Stimulated activated CD8-positive, alpha-beta memory T cell treated with anti-CD3 and anti-CD28 coated beads, Interleukin-7, amount 100 ng/mL, for 24 hours (primary cell): ENCODE measurements around the gene MICAL2.

Experiments
- DNase-seq: peaks from one replicate; pipeline ENCODE4 v3.0.0-alpha.2; 2020; ENCODE audit warnings: low read depth

The MICAL2 gene

GRCh38 chr11:12099132-12099873 is 11.1 kb upstream of the MICAL2 start:
- no peak for DNase-seq

DNA sequence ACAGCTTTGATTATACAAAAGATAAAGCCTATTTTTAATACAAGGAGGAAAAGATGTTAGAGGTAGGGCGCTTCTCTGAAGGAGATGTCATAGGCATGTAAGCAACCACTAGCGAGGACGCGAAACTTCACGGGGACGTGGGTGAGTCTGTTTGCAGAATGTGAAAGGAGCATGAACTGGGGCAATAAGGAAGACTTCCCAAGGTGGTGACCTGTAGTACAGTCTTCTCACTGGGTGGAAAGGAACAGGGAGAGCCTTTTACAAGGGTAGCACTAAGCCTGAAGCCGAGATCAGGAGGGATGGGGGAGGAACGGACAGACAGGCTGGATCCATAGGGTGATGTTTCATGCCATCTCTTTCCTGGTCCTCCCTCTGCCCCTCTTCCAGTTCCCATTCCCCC is 10.0 kb upstream of the MICAL2 start:
- no peak for DNase-seq

DNA sequence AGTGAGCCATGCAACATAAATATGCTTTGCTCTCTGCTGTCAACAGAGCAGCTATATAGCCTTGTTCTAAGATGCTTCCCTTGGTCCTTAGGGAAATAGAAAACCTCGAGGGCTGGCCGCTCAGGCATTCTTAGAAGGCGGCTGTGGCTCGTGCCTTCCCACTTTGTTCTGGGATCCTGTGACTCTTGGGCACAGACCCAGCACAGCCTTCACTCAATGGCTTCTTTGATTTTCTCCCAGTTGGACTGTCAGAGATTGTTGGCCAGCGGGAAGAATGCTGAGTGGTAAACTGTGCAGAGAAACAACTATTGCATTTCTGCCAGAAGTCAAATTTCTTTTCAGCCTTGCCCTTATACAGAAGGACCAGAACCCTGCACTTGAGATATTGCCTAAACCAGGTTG is 9.5 kb upstream of the MICAL2 start:
- DNase-seq: no peak

DNA sequence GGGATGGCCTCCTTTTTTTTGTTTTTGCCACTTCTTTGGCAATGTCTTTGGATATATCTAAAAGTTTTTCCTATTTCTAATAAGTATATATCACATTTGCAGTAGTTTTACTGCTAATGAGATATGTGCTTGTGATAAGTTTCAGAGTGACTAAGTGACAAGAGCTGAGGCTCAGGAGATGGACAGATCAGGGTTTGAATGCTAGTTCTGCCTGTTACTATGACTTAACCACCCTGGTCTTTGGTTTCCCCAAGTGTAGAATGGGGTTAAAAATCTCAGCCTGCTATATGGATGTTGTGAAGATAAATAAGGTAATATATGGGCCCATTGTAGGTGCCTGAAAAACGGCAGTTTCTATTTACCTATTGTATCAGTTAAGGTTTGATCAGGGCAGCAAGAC is 9.1 kb upstream of the MICAL2 start:
- DNase-seq: no peak

GRCh38 chr11:12102588-12103410 is 7.6 kb upstream of the MICAL2 start:
- no peak for DNase-seq

- no peak for DNase-seq
Observed at GRCh38 chr11:12103411-12104225, 6.8 kb upstream of the MICAL2 start.

DNA sequence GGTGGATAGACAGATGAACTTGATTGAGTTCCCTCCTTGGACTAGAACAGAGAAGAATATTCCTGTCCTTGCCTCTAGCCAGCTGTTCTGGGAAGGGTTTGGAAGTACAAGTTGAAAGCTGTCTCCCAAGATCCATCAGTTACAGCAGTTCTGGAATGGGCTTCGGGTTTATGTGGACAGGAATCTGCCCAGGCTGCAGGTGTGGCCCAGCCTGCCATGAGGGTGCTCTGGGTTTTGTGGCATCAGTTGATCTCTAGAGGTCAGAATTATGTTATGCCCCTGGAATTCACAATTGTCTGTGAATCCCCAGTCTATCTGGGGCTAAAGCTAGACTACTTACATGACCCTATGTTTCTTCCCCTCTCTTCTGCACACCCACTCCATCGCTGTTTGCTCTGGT is 4.9 kb upstream of the MICAL2 start:
- DNase-seq: no peak

GRCh38 chr11:12106101-12106500 is 4.3 kb upstream of the MICAL2 start:
- DNase-seq: no peak

DNA sequence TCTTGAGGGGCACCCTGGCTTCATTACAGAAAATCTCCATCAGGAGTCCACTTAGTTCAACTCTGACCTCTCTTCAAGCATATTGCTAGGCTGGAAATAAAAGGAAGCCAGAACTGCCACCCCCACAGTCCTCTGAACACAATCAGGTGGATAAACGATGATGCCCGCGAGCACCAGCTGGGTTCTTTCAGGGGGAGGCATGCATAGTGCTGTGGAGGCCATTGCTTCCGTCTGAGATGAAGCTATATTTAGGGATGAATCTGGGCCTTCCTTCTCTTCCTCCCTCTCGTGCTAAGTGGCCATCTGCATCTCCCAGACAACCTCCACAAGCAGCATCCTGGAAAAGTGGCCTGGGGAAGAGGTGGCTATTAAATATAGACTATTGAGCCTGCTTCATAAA is 3.9 kb upstream of the MICAL2 start:
- no peak for DNase-seq

- DNase-seq: no peak
Observed at GRCh38 chr11:12108875-12109453, 1.4 kb upstream of the MICAL2 start.

DNA sequence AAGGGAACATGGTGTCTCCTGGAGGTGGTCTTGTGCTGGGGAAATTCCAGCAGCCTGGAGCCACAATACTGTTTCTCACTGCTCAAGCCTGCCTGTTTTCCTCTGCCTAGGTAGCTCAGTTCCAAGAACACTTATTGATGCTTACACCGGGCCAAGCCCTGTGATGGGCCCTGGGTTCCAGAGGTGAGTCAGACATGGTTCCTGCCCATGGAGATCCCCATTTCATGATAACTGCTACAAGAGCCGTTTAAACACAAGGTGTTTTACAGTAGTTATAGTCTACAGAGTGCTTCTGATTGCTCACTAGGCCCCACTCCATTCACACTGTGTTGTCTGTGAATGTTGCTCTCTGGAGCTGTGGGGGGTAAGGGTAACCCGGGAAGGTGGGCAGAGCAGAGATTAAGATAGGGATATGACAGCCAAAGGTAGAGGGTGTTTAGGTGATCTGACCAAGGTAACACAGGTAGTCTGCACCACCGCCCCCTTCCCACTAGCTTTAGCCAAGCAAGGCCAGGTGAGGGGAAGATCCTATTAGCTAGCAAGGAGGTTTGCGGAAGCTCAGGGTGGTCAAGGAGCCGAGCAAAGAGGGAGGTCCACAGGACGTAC is 696 bp upstream of the MICAL2 start:
- no peak for DNase-seq

DNA sequence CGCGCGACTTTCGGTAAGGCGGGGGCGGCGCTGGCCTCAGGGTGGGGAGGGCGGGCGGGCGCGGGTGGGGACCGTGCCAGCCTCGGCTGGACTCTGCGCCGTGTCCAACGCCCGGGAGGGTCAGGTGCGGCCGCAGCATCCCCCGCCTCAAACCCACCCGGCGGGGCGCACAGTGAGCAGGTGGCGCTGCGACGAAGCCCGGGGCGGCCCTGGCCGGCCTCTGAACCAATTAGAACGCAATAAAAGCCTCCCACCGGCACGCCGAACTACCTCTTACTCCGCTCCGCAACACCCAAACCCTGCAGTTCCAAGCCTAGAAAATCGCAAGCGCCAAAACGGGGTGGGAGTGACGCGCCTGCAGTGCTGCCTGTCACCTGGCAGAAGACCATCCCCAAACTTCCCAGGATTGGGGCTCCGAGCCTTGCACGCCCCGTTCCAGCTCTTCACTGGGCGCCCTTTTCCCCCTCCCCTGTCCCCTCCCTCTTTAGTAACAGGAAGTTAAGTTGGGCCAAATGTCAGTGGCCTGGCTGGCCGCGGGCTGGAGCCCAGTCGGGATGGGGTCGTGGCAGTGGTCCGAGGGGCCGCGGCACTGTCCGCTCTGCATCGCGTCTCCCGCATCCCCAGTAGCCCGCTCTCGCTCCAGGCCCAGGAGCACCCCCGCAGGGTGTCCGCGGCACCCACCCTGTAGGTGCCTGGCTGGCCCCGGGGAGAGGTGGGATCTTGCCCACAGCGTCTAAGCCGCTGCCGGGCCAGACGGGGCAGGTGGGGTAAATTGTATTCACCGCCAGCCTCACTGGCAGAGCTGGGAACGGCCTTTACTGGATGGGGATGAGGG is 541 bp downstream of the MICAL2 start:
- DNase-seq: no peak

DNA sequence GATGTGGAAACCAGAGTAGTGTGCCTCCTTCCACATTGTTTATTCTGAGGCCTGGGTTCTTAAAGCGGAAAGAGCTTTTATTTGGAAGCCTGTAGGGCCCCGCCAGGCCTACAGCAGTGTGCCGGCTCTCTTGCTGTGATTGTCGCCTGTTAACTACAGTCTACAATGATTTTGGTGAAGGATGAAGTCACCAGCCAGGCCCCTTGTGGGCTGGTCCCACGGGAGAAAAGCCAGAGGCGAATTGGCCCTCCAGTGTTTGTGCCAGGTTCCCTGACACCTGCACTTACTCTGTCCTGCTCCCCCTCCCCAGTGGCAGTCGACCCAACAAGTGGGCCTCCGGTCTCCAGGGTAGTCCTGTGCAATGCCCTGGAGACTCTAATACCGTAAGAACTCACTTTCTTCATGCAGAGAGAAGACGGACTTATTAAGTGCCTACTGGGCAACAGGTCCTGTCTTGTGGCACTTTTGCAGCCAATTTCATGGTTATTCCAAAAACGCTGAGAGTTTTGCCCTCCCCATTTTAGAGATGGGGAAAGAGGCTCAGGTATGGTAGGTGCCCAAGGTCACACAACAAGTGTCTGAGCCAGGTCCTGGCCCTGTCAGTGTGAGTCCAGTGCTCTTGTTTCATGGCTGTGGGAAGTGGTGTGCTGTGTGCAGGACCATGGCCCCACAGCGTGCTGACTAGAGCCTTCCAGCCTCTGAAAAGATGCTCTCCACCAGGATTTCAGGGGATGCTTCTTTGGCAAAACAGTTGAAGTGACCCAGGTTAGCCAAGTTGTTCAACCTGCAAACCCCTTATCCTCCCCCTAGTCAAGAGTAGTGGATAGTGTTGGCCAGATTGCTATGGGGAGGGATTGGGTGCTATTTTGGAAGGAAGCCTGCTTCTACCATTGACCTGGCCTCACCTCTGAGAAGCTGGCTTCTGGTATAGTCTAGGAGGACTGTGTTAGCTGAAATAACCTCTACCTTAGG is 1.4 kb downstream of the MICAL2 start:
- DNase-seq: no peak

DNA sequence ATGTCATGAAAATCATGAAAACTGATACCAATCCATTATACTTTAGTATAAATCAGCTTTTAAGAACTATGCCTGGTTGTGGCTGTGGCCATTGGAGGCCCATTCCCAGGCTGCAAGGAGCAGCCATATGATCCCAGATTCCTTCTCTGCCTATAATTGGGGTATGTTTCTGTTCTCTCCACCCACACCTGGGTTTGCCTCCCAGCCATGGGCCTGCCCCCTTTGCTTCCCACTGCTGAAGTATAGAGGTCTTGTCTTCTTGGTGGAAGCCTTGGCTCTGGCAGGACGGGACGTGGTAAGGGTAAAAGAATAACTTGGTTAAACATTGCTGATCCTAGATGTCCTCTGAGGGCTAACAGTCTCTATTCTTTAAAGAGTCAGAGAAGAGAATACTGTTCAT is 2.4 kb downstream of the MICAL2 start:
- no peak for DNase-seq

DNA sequence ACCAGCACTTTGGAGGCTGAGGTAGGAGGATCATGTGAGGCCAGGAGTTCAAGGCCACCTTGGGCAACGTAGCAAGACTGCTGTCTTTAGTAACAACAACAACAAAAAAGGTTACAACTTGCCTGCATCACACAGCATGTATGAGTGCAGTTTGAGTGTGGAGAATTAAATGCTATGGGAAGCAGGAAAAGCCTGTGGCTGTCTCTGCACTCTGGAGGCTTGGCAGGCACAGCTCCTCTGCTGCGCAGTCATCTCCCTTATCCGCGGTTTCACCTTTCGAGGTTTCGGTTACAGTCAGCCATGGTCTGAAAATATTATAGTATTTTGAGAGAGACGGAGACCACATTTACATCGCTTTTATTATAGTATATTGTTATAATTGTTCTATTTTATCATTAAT is 2.9 kb downstream of the MICAL2 start:
- no peak for DNase-seq

DNA sequence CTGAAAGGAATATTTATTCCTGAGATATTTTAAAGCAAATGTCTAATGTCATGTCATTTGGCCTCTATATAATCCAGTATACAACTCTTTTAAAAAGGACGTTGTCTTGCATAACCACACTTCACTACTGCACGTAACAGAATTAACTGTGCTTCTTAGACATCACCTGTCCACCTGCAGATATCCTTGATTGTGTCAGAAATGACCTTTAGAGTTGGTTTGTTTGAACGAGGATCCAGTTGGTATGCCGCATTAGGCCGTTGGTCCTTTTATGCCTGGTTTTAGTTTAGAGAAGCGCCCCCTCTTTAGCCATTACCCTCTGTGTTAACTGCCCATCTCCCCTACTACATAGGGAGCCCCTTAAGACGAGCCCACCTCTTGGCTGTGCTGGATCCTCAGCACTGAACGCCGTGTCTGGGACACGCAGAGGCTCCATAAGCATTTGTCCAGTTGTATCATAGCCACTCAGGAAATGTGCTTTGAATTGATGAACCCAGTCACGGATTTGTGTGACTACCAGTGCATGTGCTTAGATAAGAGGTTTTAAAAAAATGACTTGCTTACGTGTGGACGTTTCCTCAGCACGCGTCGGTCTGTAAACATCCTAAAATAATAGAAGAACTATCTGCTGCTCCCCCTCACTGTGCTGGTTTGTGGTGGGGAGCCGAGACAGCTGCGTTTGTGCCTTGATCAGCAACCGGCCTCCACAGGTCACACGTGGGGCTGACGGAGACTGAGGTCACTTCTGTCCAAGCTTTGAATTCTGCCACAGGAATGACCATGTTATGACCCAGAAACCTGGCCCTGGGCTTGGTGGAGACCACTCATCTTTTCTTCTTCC is 4.0 kb downstream of the MICAL2 start:
- no peak for DNase-seq

GRCh38 chr11:12116425-12117032 is 6.1 kb downstream of the MICAL2 start:
- DNase-seq: no peak

DNA sequence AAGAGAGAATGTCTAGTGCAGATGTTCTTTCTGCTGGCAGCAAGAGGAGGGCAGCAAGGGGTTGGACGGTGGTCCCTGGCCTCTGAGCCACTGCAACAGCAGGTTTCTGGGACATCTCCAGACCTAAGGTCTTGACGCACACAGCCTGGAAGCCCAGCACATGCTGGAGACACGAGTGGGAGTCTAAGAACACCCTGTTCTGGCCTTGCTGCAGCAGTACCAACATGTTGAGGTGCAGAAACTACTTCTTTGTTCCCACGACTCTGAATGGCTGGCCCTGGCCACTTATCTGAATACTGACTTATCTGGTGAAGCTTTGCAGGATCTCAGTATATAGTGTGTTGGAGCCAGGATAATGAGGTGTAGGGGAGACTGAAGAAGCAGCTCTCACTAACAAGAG is 6.8 kb downstream of the MICAL2 start:
- no peak for DNase-seq
